ENCODE data around the gene TMED7.

TMED7 gene

GRCh38 chr5:115644046-115644445, 18.2 kb upstream of the TMED7 start:
- no peak for DNase-seq (ENCODE audit: low read depth)
- H3K4me3 ChIP-seq (ENCODE audit: control insufficient read depth, low read depth, low read length) = no peak overlapping the region
- no peak for TF ChIP-seq CTCF (conservative IDR thresholded peaks at IDR 0.05; ENCODE audit: control insufficient read depth, insufficient read depth, low read depth, low read length)

GRCh38 chr5:115641948-115642347, 16.1 kb upstream of the TMED7 start:
- TF ChIP-seq CTCF (conservative IDR thresholded peaks at IDR 0.05; ENCODE audit: control insufficient read depth, insufficient read depth, low read depth, low read length) = no peak
- no peak overlapping the region for H3K4me3 ChIP-seq (ENCODE audit: control insufficient read depth, low read depth, low read length)
- DNase-seq (ENCODE audit: low read depth) = peak; percentile 40

- TF ChIP-seq CTCF (conservative IDR thresholded peaks at IDR 0.05; ENCODE audit: control insufficient read depth, insufficient read depth, low read depth, low read length) = no peak
- no peak for DNase-seq (ENCODE audit: low read depth)
- H3K4me3 ChIP-seq (ENCODE audit: control insufficient read depth, low read depth, low read length) = no peak overlapping the region
These were observed 14.4 kb upstream of the TMED7 start for GRCh38 chr5:115640274-115640673.

- TF ChIP-seq CTCF (conservative IDR thresholded peaks at IDR 0.05; ENCODE audit: control insufficient read depth, insufficient read depth, low read depth, low read length) = no peak
- DNase-seq (ENCODE audit: low read depth) = no peak
- no peak overlapping the region for H3K4me3 ChIP-seq (ENCODE audit: control insufficient read depth, low read depth, low read length)
These were observed 13.5 kb upstream of the TMED7 start for GRCh38 chr5:115639377-115639776.

GRCh38 chr5:115637507-115637906, 11.7 kb upstream of the TMED7 start:
- no peak for DNase-seq (ENCODE audit: low read depth)
- no peak for TF ChIP-seq CTCF (conservative IDR thresholded peaks at IDR 0.05; ENCODE audit: control insufficient read depth, insufficient read depth, low read depth, low read length)
- H3K4me3 ChIP-seq (ENCODE audit: control insufficient read depth, low read depth, low read length) = no peak overlapping the region

GRCh38 chr5:115636008-115636407, 10.2 kb upstream of the TMED7 start:
- no peak for DNase-seq (ENCODE audit: low read depth)
- no peak overlapping the region for H3K4me3 ChIP-seq (ENCODE audit: control insufficient read depth, low read depth, low read length)
- no peak for TF ChIP-seq CTCF (conservative IDR thresholded peaks at IDR 0.05; ENCODE audit: control insufficient read depth, insufficient read depth, low read depth, low read length)
